Endometrial microvascular endothelial cells (primary cell): ENCODE measurements around the gene TXNDC15. TPM values are rescaled to one million over a fixed set of nuclear protein-coding genes. Genes with fewer than 3 reads are reported as not detected.

Experiments
- total RNA-seq: library from RNA; depleted of rRNA; stranded (reverse); fragments of >200 nt; gene quantifications from one replicate; pipeline ENCODE4 v1.2.3, GENCODE V29; 2015; ENCODE audit errors: inconsistent ontology term

TXNDC15 gene
- total RNA-seq, 1 donor from 2014 or later, result 141 TPM

Other genes with a start within 250 kb of the TXNDC15 start
- 50.3 TPM for gene SAR1B, start 241.5 kb upstream of the TXNDC15 start, total RNA-seq
- gene SEC24A, start 225.6 kb upstream of the TXNDC15 start, total RNA-seq, result 21.6 TPM
- gene CAMLG, start 135.8 kb upstream of the TXNDC15 start, total RNA-seq, result 22.2 TPM
- gene DDX46, start 115.6 kb upstream of the TXNDC15 start, total RNA-seq, result 26.3 TPM
- gene C5orf24, start 28.4 kb upstream of the TXNDC15 start, total RNA-seq, result 45.3 TPM
- 4.1 TPM for gene PCBD2, start 30.8 kb downstream of the TXNDC15 start, total RNA-seq
- gene CATSPER3, start 93.5 kb downstream of the TXNDC15 start, total RNA-seq, result not detected
- gene PITX1, start 159.9 kb downstream of the TXNDC15 start, total RNA-seq, result not detected